Karpas-422 (cell line): ENCODE data around the gene OR4A47. TPM values are rescaled to one million over a fixed set of nuclear protein-coding genes. Genes with fewer than 3 reads are reported as not detected.
"Not testable (repeated sequence)": the region's sequence is repeated elsewhere in the genome, so short reads cannot be mapped to it uniquely, and the experiment has no call there.

Source experiments
- DNase-seq: peaks from one replicate; pipeline ENCODE4 v3.0.0-alpha.2; 2015
- H2AFZ ChIP-seq: fragments of 200-600 bp; sonication (generic); 2 replicates; pipeline ENCODE4 v1.6.1; 2014; ENCODE audit warnings: antibody characterized with exemption, low read length, mixed read lengths
- H3K27ac ChIP-seq: fragments of 200-600 bp; sonication (generic); 2 replicates; pipeline ENCODE4 v1.5.1; 2014; ENCODE audit warnings: mild to moderate bottlenecking, low read length, moderate library complexity
- H3K27me3 ChIP-seq: fragments of 200-600 bp; sonication (generic); 2 replicates; pipeline ENCODE4 v1.6.1; 2014; ENCODE audit warnings: low read length, mixed read lengths
- H3K36me3 ChIP-seq: fragments of 200-600 bp; sonication (generic); 2 replicates; pipeline ENCODE4 v1.6.1; 2014; ENCODE audit warnings: low read length, mixed read lengths; ENCODE audit not compliant: insufficient read depth
- H3K4me1 ChIP-seq: fragments of 200-600 bp; sonication (generic); 2 replicates; pipeline ENCODE4 v1.6.1; 2014; ENCODE audit warnings: mild to moderate bottlenecking, low read length, mixed read lengths
- H3K4me2 ChIP-seq: fragments of 200-600 bp; sonication (generic); 2 replicates; pipeline ENCODE4 v1.6.1; 2014; ENCODE audit warnings: low read length, low read depth, mild to moderate bottlenecking; ENCODE audit not compliant: poor library complexity, severe bottlenecking
- H3K4me3 ChIP-seq: fragments of 200-600 bp; sonication (generic); 2 replicates; pipeline ENCODE4 v1.5.1; 2014; ENCODE audit warnings: mild to moderate bottlenecking, antibody characterized with exemption, low read length, mixed read lengths
- H3K79me2 ChIP-seq: fragments of 200-600 bp; sonication (generic); 2 replicates; pipeline ENCODE4 v1.6.1; 2014; ENCODE audit warnings: mild to moderate bottlenecking, low read length, mixed read lengths
- H3K9ac ChIP-seq: fragments of 200-600 bp; sonication (generic); 2 replicates; pipeline ENCODE4 v1.6.0; 2014; ENCODE audit warnings: low read length
- H3K9me2 ChIP-seq: fragments of 200-600 bp; sonication (generic), shearing (Covaris generic); replicated peaks from 2 replicates; pipeline ENCODE4 v1.6.0; 2014; ENCODE audit warnings: mild to moderate bottlenecking, low read length, moderate library complexity; ENCODE audit not compliant: insufficient read depth
- H3K9me3 ChIP-seq: fragments of 300-700, 200-600 bp; sonication (generic); 2 replicates; pipeline ENCODE4 v1.6.1; 2014; ENCODE audit warnings: low read length, mixed read lengths
- H4K20me1 ChIP-seq: fragments of 200-600 bp; sonication (generic); 2 replicates; pipeline ENCODE4 v1.6.1; 2014; ENCODE audit warnings: mild to moderate bottlenecking, antibody characterized with exemption, low read length, low read depth; ENCODE audit not compliant: insufficient read depth
- total RNA-seq: library from RNA; depleted of rRNA; stranded (reverse); fragments of >200 nt; shearing (Covaris generic); gene quantifications from 2 replicates; pipeline ENCODE4 v1.2.3, GENCODE V29; 2014; ENCODE audit warnings: low replicate concordance; rRNA removed

The OR4A47 gene
- not detected in 2 replicates for total RNA-seq

- not testable (repeated sequence) for H3K4me1 ChIP-seq, DNase-seq, H3K9ac ChIP-seq, H3K36me3 ChIP-seq, H3K27ac ChIP-seq, H3K79me2 ChIP-seq, H3K9me2 ChIP-seq, H2AFZ ChIP-seq, H3K27me3 ChIP-seq, H4K20me1 ChIP-seq, H3K4me3 ChIP-seq, H3K4me2 ChIP-seq, H3K9me3 ChIP-seq
These were observed at the start of gene OR4A47 for GRCh38 chr11:48488493-48488892. Gene OR4A47, plus strand, starts transcription at chr11:48488793. Its CDS starts 0 bp downstream, at chr11:48488793.

GRCh38 chr11:48455909-48456308 is 32.7 kb upstream of the OR4A47 start:
- not testable (repeated sequence) for H3K9ac ChIP-seq, H3K4me1 ChIP-seq, H3K4me2 ChIP-seq, H3K79me2 ChIP-seq, DNase-seq, H3K9me3 ChIP-seq, H3K27me3 ChIP-seq, H3K27ac ChIP-seq, H3K4me3 ChIP-seq, H2AFZ ChIP-seq, H3K9me2 ChIP-seq, H3K36me3 ChIP-seq, H4K20me1 ChIP-seq

GRCh38 chr11:48473966-48474365 is 14.6 kb upstream of the OR4A47 start:
- H4K20me1 ChIP-seq, H3K79me2 ChIP-seq, H3K4me2 ChIP-seq, H3K9ac ChIP-seq, H3K9me2 ChIP-seq, DNase-seq, H2AFZ ChIP-seq, H3K4me3 ChIP-seq, H3K9me3 ChIP-seq, H3K27ac ChIP-seq, H3K36me3 ChIP-seq, H3K4me1 ChIP-seq, H3K27me3 ChIP-seq: not testable (repeated sequence)

GRCh38 chr11:48474703-48475102 is 13.9 kb upstream of the OR4A47 start:
- not testable (repeated sequence) for H2AFZ ChIP-seq, H3K9ac ChIP-seq, H3K27ac ChIP-seq, H3K9me2 ChIP-seq, H3K9me3 ChIP-seq, H3K79me2 ChIP-seq, H3K4me1 ChIP-seq, H3K4me2 ChIP-seq, H3K36me3 ChIP-seq, H4K20me1 ChIP-seq, H3K4me3 ChIP-seq, DNase-seq, H3K27me3 ChIP-seq

GRCh38 chr11:48506169-48506568 is 17.6 kb downstream of the OR4A47 start:
- not testable (repeated sequence) for DNase-seq, H3K27ac ChIP-seq, H3K27me3 ChIP-seq, H3K36me3 ChIP-seq, H3K4me2 ChIP-seq, H3K4me1 ChIP-seq, H4K20me1 ChIP-seq, H3K79me2 ChIP-seq, H3K9ac ChIP-seq, H3K9me2 ChIP-seq, H3K4me3 ChIP-seq, H2AFZ ChIP-seq, H3K9me3 ChIP-seq

- no peaks in the 10 kb centered on the region for H3K9me2 ChIP-seq
- no peaks in the 10 kb centered on the region for H3K4me1 ChIP-seq
- no peak overlapping the region for H2AFZ ChIP-seq
- no peaks in the 10 kb centered on the region for H3K27me3 ChIP-seq
- no peak overlapping the region for H3K4me2 ChIP-seq
- H3K9me3 ChIP-seq: no peaks in the 10 kb centered on the region
- no peaks in the 10 kb centered on the region for H4K20me1 ChIP-seq
- no peak overlapping the region for H3K27ac ChIP-seq
- H3K4me3 ChIP-seq: no peak overlapping the region
- no peak overlapping the region for H3K9ac ChIP-seq
- no peaks in the 10 kb centered on the region for H3K79me2 ChIP-seq
- DNase-seq: no peak
- no peaks in the 10 kb centered on the region for H3K36me3 ChIP-seq
These were observed 50.4 kb downstream of the OR4A47 start for GRCh38 chr11:48538991-48539390.

Other genes with a start within 250 kb of the OR4A47 start
- not detected in 2 replicates for gene OR4X2, start 243.7 kb upstream of the OR4A47 start, total RNA-seq
- gene OR4X1, start 224.9 kb upstream of the OR4A47 start, total RNA-seq: not detected in 2 replicates
- gene OR4S1, start 182.6 kb upstream of the OR4A47 start, total RNA-seq: not detected in 2 replicates
- not detected in 2 replicates for gene OR4C3, start 163.9 kb upstream of the OR4A47 start, total RNA-seq
- not detected in 2 replicates for gene OR4C5, start 122.3 kb upstream of the OR4A47 start, total RNA-seq